Endothelial cell of umbilical vein (primary cell): ENCODE results near the gene AKAP6. TPM values are rescaled to one million over a fixed set of nuclear protein-coding genes. Genes with fewer than 3 reads are reported as not detected.

ENCODE experiments used
- BruUV-seq: library from RNA; stranded (reverse); fragments of 400-500 nt; replicated peaks from 2 replicates; lab custom pipeline; 2021; lab: Mats Ljungman, UMichigan
- CTCF ChIA-PET: fragments of 300-600, 350-600 bp; sonication (Branson Sonifier 250); formaldehyde crosslinking; loops from one replicate; lab custom pipeline; 2021; ENCODE audit warnings: antibody characterized with exemption, inconsistent platforms; lab: Charles Lee
- POLR2A ChIA-PET: fragments of 300-600, 350-600 bp; sonication (Branson Sonifier 250); formaldehyde crosslinking; loops from one replicate; lab custom pipeline; 2021; ENCODE audit warnings: antibody characterized with exemption, inconsistent platforms; lab: Charles Lee
- DNase-seq: peaks from one replicate; pipeline ENCODE4 v3.0.0-alpha.2; 2011; ENCODE audit warnings: low read depth, low spot score
- FAIRE-seq: peaks from 2 replicates; lab custom pipeline; 2011; peaks lifted over from hg19 to GRCh38; lab: Jason Lieb, UNC
- H2AFZ ChIP-seq: 2 replicates; pipeline ENCODE4 v1.6.0; 2012; ENCODE audit warnings: low read depth, low read length, control low read depth, inconsistent platforms
- H3K27ac ChIP-seq: 2 replicates; pipeline ENCODE4 v1.5.1; 2011; ENCODE audit warnings: low read depth, mild to moderate bottlenecking, control low read depth, low read length, moderate library complexity; ENCODE audit not compliant: insufficient read depth
- H3K27me3 ChIP-seq, 2 experiments: 2 replicates each; pipeline versions ENCODE4 v1.6.0 to v1.6.1; 2011; ENCODE audit warnings: low read length in 2 of 2, mixed read lengths in 1 of 2; ENCODE audit not compliant: control insufficient read depth in 2 of 2, insufficient read depth in 2 of 2
- H3K36me3 ChIP-seq, 2 experiments: 2 replicates in 1 of 2; 3 replicates in 1 of 2; pipeline ENCODE4 v1.5.1; 2011; ENCODE audit warnings: low read length in 2 of 2, mild to moderate bottlenecking in 1 of 2, moderate library complexity in 1 of 2; ENCODE audit not compliant: control insufficient read depth in 2 of 2, insufficient read depth in 2 of 2; ENCODE audit errors: extremely low read depth in 1 of 2
- H3K4me1 ChIP-seq: 3 replicates; pipeline ENCODE4 v1.5.1; 2011; ENCODE audit warnings: mild to moderate bottlenecking, low read length; ENCODE audit not compliant: control insufficient read depth, insufficient read depth; ENCODE audit errors: extremely low read depth
- H3K4me2 ChIP-seq: 2 replicates; pipeline ENCODE4 v1.6.1; 2011; ENCODE audit warnings: low read length, control low read depth, mixed read lengths; ENCODE audit not compliant: insufficient read depth
- H3K4me3 ChIP-seq, 3 experiments: fragments of 200-600 bp in 1 of 3; sonication (generic), shearing (Covaris generic) in 1 of 3; replicated peaks in 1 of 3; 2 replicates each; pipeline ENCODE4 v1.5.1; 2011 to 2016; ENCODE audit warnings: control low read depth in 3 of 3, low read length in 3 of 3, mild to moderate bottlenecking in 2 of 3, inconsistent platforms in 1 of 3, low read depth in 1 of 3, moderate library complexity in 1 of 3; ENCODE audit not compliant: insufficient read depth in 1 of 3
- H3K79me2 ChIP-seq: 2 replicates; pipeline ENCODE4 v1.6.0; 2012; ENCODE audit warnings: low read length, inconsistent platforms; ENCODE audit not compliant: control insufficient read depth, insufficient read depth
- H3K9ac ChIP-seq: replicated peaks from 2 replicates; pipeline ENCODE3; 2011; ENCODE audit warnings: low read length, control low read depth; ENCODE audit not compliant: insufficient read depth; ENCODE audit errors: extremely low read depth
- H3K9me1 ChIP-seq: replicated peaks from 3 replicates; pipeline ENCODE4 v1.6.0; 2011; ENCODE audit warnings: mild to moderate bottlenecking, low read length; ENCODE audit not compliant: control insufficient read depth, insufficient read depth; ENCODE audit errors: extremely low read depth
- H3K9me3 ChIP-seq: replicated peaks from 2 replicates; pipeline ENCODE4 v1.5.1; 2012; ENCODE audit warnings: low read length, inconsistent platforms; ENCODE audit not compliant: control insufficient read depth, insufficient read depth
- H4K20me1 ChIP-seq: replicated peaks from 2 replicates; pipeline ENCODE3; 2011; ENCODE audit warnings: mild to moderate bottlenecking, low read length; ENCODE audit not compliant: control insufficient read depth, insufficient read depth; ENCODE audit errors: extremely low read depth
- EZH2 ChIP-seq: IDR thresholded peaks from 2 replicates; pipeline ENCODE4 v1.6.1; 2012; ENCODE audit warnings: borderline replicate concordance, low read depth, mild to moderate bottlenecking, moderate library complexity, low read length, inconsistent platforms; ENCODE audit not compliant: severe bottlenecking
- FOS ChIP-seq: IDR thresholded peaks from 2 replicates; pipeline ENCODE4 v1.6.1; 2011; ENCODE audit warnings: mild to moderate bottlenecking, low read length, moderate library complexity, borderline replicate concordance; ENCODE audit not compliant: insufficient read depth
- GATA2 ChIP-seq: IDR thresholded peaks from 2 replicates; pipeline ENCODE4 v1.7.0; 2011; ENCODE audit warnings: low read depth, mild to moderate bottlenecking, moderate library complexity, mixed read lengths, low read length; ENCODE audit not compliant: insufficient read length, insufficient read depth
- JUN ChIP-seq: IDR thresholded peaks from 2 replicates; pipeline ENCODE4 v1.6.1; 2011; ENCODE audit warnings: borderline replicate concordance, low read depth; ENCODE audit not compliant: insufficient read length, insufficient read depth
- MYC ChIP-seq: IDR thresholded peaks from one replicate; pipeline ENCODE4 v1.6.1; 2011; ENCODE audit warnings: mild to moderate bottlenecking, low read depth, low read length
- POLR2A ChIP-seq: IDR thresholded peaks from 2 replicates; pipeline ENCODE4 v1.6.1; 2012; ENCODE audit warnings: low read depth, mild to moderate bottlenecking, control low read depth, low read length
- POLR2AphosphoS5 ChIP-seq: IDR thresholded peaks from 2 replicates; pipeline ENCODE4 v1.6.1; 2012; ENCODE audit warnings: low read depth, mild to moderate bottlenecking, control low read depth, low read length, moderate library complexity; ENCODE audit not compliant: insufficient read depth
- dilution Hi-C: fragments of 300-500 bp; cut with MboI; formaldehyde crosslinking; loops from one replicate; pipeline ENCODE4 v1.15.0; 2019; ENCODE audit warnings: low sequenced_read_pairs; ENCODE audit not compliant: extremely low pct_ligation_motif_present
- intact Hi-C: fragments of 100-400 bp; cut with micrococcal nuclease; formaldehyde crosslinking; loops from one replicate; pipeline ENCODE4 v1.10.0; 2022
- polyA plus RNA-seq, 4 experiments: library from polyadenylated mRNA; depleted of rRNA in 3 of 4; stranded (reverse) in 3 of 4; unstranded in 1 of 4; fragments of >200 nt; gene quantifications; 2 replicates each; pipeline versions ENCODE4 v1.2.1 to v1.2.3, GENCODE V29; 2011 to 2012; ENCODE audit warnings: missing spikeins in 1 of 4
- total RNA-seq: library from RNA; stranded (reverse); gene quantifications from 2 replicates; pipeline ENCODE4 v1.2.3, GENCODE V29; 2021
- TF ChIP-seq, protein P1 (sequence below), 2 donors: IDR thresholded peaks; 1 replicate in 1 of 2; 2 replicates in 1 of 2; pipeline ENCODE4 v1.5.1; 2011; ENCODE audit warnings: low read length in 2 of 2, mild to moderate bottlenecking in 2 of 2, moderate library complexity in 2 of 2, control low read depth in 1 of 2, inconsistent platforms in 1 of 2, low read depth in 1 of 2; ENCODE audit not compliant: insufficient read depth in 1 of 2; ENCODE audit errors: extremely low read depth in 1 of 2
- TF ChIP-seq, protein P2 (sequence below): IDR thresholded peaks from 2 replicates; pipeline ENCODE4 v1.6.1; 2011; ENCODE audit not compliant: insufficient read depth, insufficient read length

Gene AKAP6
- total and polyA plus RNA-seq, 2 donors (not counting 3 experiments of a cell fraction or from before 2014, with no cell fraction given): 0.03 to 0.49 TPM

DNA sequence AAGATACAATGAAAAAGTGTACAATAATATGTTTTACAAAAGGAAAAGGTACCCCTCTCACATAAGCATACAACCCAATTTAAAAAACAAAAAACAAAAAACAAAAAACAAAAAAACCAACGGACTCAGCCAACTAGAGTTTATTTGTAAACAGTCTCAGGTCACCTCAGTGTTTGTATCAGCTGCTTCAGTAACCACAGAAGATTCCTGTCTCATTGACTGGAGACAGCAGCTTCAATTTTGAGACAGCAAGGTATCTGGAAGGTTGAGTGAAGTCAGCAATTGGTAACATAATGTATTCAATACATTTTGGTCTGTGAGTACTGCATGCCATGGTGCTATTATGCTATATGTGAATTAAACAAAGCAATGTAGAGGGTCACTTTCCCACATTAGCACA, 201.7 kb downstream of the AKAP6 start:
- Histone ChIP-seq H2AFZ (no peak overlapping the region), H3K27ac (no peak overlapping the region), H3K27me3 (no peaks in the 10 kb centered on the region), H3K4me1 (peaks cover 2% of the 10 kb centered on the region), H3K79me2 (no peaks in the 10 kb centered on the region), H3K4me3 (no peak overlapping the region), H3K9me1 (no peaks in the 10 kb centered on the region), H3K36me3 (no peaks in the 10 kb centered on the region), H3K9ac (no peak overlapping the region), H3K4me2 (no peak overlapping the region), H3K9me3 (no peaks in the 10 kb centered on the region), H4K20me1 (no peaks in the 10 kb centered on the region)
- ChIA-PET POLR2A (no interaction called here), CTCF (interaction anchor here (2.1 kb wide), 1 partner anchor 17 kb away, joined by 9 read pairs; no protein-coding TSS in a partner anchor)
- no peak for TF ChIP-seq MYC
- no peak for TF ChIP-seq EZH2
- TF ChIP-seq JUN: no peak
- TF ChIP-seq, protein P1, sequence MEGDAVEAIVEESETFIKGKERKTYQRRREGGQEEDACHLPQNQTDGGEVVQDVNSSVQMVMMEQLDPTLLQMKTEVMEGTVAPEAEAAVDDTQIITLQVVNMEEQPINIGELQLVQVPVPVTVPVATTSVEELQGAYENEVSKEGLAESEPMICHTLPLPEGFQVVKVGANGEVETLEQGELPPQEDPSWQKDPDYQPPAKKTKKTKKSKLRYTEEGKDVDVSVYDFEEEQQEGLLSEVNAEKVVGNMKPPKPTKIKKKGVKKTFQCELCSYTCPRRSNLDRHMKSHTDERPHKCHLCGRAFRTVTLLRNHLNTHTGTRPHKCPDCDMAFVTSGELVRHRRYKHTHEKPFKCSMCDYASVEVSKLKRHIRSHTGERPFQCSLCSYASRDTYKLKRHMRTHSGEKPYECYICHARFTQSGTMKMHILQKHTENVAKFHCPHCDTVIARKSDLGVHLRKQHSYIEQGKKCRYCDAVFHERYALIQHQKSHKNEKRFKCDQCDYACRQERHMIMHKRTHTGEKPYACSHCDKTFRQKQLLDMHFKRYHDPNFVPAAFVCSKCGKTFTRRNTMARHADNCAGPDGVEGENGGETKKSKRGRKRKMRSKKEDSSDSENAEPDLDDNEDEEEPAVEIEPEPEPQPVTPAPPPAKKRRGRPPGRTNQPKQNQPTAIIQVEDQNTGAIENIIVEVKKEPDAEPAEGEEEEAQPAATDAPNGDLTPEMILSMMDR (IDR thresholded peaks at IDR 0.05; ENCODE audit: extremely low read depth in 1 of 2, insufficient read depth in 1 of 2, low read depth in 1 of 2, low read length in 2 of 2): no peak
- TF ChIP-seq, protein P2, sequence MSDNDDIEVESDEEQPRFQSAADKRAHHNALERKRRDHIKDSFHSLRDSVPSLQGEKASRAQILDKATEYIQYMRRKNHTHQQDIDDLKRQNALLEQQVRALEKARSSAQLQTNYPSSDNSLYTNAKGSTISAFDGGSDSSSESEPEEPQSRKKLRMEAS: no peak
- no peak for TF ChIP-seq POLR2AphosphoS5
- TF ChIP-seq GATA2: no peak
- no peak for TF ChIP-seq FOS
- TF ChIP-seq POLR2A: no peak
- DNase-seq (no peak), FAIRE-seq (no peak)
- BruUV-seq: no TSS peak
- dilution Hi-C loops (no loop called here), intact Hi-C loops (no loop called here)
